Mesenchymal stem cell (in vitro differentiated cells and primary cell): ENCODE measurements around the gene MRPS7.

Source experiments
- DNase-seq: peaks from one replicate; pipeline ENCODE4 v3.0.0-alpha.2; 2013
- H2AFZ ChIP-seq: one replicate; pipeline ENCODE4 v1.6.1; 2013; ENCODE audit warnings: low read depth, mild to moderate bottlenecking, control low read depth, inconsistent platforms, low read length, moderate library complexity
- H2AK5ac ChIP-seq: 2 replicates; pipeline ENCODE4 v1.6.1; 2013; ENCODE audit warnings: low read length, moderate library complexity, mild to moderate bottlenecking, inconsistent platforms; ENCODE audit not compliant: severe bottlenecking
- H2BK120ac ChIP-seq: one replicate; pipeline ENCODE4 v1.6.1; 2013; ENCODE audit warnings: low read depth, mild to moderate bottlenecking, inconsistent platforms, low read length, moderate library complexity
- H2BK12ac ChIP-seq, 2 experiments: one replicate each; pipeline ENCODE4 v1.6.1; 2013; ENCODE audit warnings: inconsistent platforms in 2 of 2, low read length in 2 of 2, mild to moderate bottlenecking in 2 of 2, moderate library complexity in 2 of 2, control low read depth in 1 of 2
- H2BK15ac ChIP-seq: one replicate; pipeline ENCODE4 v1.6.1; 2013; ENCODE audit warnings: mild to moderate bottlenecking, low read depth, inconsistent platforms; ENCODE audit not compliant: poor library complexity, severe bottlenecking
- H2BK5ac ChIP-seq: 2 replicates; pipeline ENCODE4 v1.6.1; 2013; ENCODE audit warnings: low read depth, mild to moderate bottlenecking, low read length, control low read depth, inconsistent platforms; ENCODE audit not compliant: poor library complexity, severe bottlenecking
- H3K14ac ChIP-seq, 2 experiments: one replicate each; pipeline ENCODE4 v1.6.1; 2013; ENCODE audit warnings: inconsistent platforms in 2 of 2, low read length in 2 of 2, control low read depth in 1 of 2, mild to moderate bottlenecking in 1 of 2, moderate library complexity in 1 of 2
- H3K18ac ChIP-seq, 2 experiments: one replicate each; pipeline ENCODE4 v1.6.1; 2013; ENCODE audit warnings: inconsistent platforms in 2 of 2, low read length in 2 of 2, control low read depth in 1 of 2, low read depth in 1 of 2, mild to moderate bottlenecking in 1 of 2
- H3K23ac ChIP-seq, 2 experiments: one replicate each; pipeline ENCODE4 v1.6.1; 2013; ENCODE audit warnings: inconsistent platforms in 2 of 2, low read length in 2 of 2, mild to moderate bottlenecking in 2 of 2, moderate library complexity in 2 of 2, control low read depth in 1 of 2
- H3K27ac ChIP-seq: 2 replicates; pipeline ENCODE4 v1.5.1; 2013; ENCODE audit warnings: mild to moderate bottlenecking, moderate library complexity, low read length, control low read depth, inconsistent platforms; ENCODE audit not compliant: poor library complexity, severe bottlenecking
- H3K27me3 ChIP-seq, 2 experiments: 2 replicates each; pipeline versions ENCODE4 v1.6.1 to v1.7.0; 2013; ENCODE audit warnings: low read length in 2 of 2, mild to moderate bottlenecking in 2 of 2, moderate library complexity in 2 of 2, control low read depth in 1 of 2, inconsistent platforms in 1 of 2; ENCODE audit not compliant: control insufficient read depth in 1 of 2, insufficient read depth in 1 of 2
- H3K36me3 ChIP-seq, 2 experiments: 2 replicates each; pipeline versions ENCODE4 v1.6.1 to v1.7.0; 2013; ENCODE audit warnings: low read length in 2 of 2, control low read depth in 1 of 2, inconsistent platforms in 1 of 2, low read depth in 1 of 2, mild to moderate bottlenecking in 1 of 2; ENCODE audit not compliant: insufficient read depth in 2 of 2, control insufficient read depth in 1 of 2
- H3K4ac ChIP-seq, 2 experiments: one replicate each; pipeline ENCODE4 v1.6.1; 2013; ENCODE audit warnings: inconsistent platforms in 2 of 2, low read length in 2 of 2, mild to moderate bottlenecking in 2 of 2, moderate library complexity in 2 of 2, control low read depth in 1 of 2, low read depth in 1 of 2
- H3K4me1 ChIP-seq: 2 replicates; pipeline ENCODE4 v1.6.1; 2013; ENCODE audit warnings: low read depth, low read length, control low read depth; ENCODE audit not compliant: control insufficient read depth, insufficient read depth
- H3K4me2 ChIP-seq: 2 replicates; pipeline ENCODE4 v1.6.1; 2013; ENCODE audit warnings: low read length, mild to moderate bottlenecking, inconsistent platforms; ENCODE audit not compliant: poor library complexity, severe bottlenecking
- H3K4me3 ChIP-seq, 2 experiments: 2 replicates each; pipeline versions ENCODE4 v1.5.1 to v1.7.0; 2013; ENCODE audit warnings: low read length in 2 of 2, mild to moderate bottlenecking in 2 of 2, control low read depth in 1 of 2, low read depth in 1 of 2; ENCODE audit not compliant: insufficient read depth in 1 of 2
- H3K79me1 ChIP-seq: replicated peaks from 2 replicates; pipeline ENCODE4 v1.6.1; 2013; ENCODE audit warnings: mild to moderate bottlenecking, control low read depth, low read length, inconsistent platforms; ENCODE audit not compliant: poor library complexity, severe bottlenecking
- H3K9ac ChIP-seq: 2 replicates; pipeline ENCODE4 v1.7.0; 2013; ENCODE audit warnings: mild to moderate bottlenecking, low read length, moderate library complexity
- H3K9me3 ChIP-seq: 2 replicates; pipeline ENCODE4 v1.7.0; 2013; ENCODE audit warnings: mild to moderate bottlenecking, low read length; ENCODE audit not compliant: control insufficient read depth
- H4K8ac ChIP-seq: one replicate; pipeline ENCODE4 v1.6.1; 2013; ENCODE audit warnings: inconsistent platforms, mild to moderate bottlenecking, low read length, moderate library complexity
- H4K91ac ChIP-seq: one replicate; pipeline ENCODE4 v1.6.1; 2013; ENCODE audit warnings: mild to moderate bottlenecking, low read length, inconsistent platforms
- WGBS: methylation state at CpG from one replicate; pipeline ENCODE4 v1.1.7; 2013; ENCODE audit warnings: mixed read lengths; 5-methylcytosine and 5-hydroxymethylcytosine counted together

MRPS7 gene

GRCh38 chr17:75244133-75244866 lies 17.4 kb upstream of the MRPS7 start:
- no peak overlapping the region for H2BK120ac ChIP-seq
- 95% methylated on average over 21 of the region's 22 CpGs for WGBS

DNA sequence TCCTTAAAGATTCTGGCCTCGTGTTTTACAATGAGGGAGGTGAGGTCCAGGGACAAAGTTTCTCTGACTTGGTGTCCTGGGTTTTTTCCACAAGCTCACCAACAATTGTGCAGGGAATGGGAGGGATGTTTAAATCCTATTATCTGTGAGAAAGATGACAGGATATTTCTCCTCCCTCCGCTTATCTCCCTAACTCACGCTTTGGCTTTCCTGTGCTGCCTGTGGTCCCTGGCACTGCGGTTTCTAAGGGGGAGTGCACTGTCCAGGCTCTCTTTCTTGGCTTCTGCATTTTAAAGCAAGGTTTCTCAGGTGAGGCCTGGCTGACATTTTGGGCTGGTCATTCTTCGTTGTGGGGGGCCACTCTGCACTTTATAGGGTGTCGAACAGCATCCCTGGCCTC lies 16.7 kb upstream of the MRPS7 start:
- Histone ChIP-seq H3K4me1 (peaks cover 3% of the 10 kb centered on the region), H3K36me3 (peaks cover 65 to 71% of the 10 kb centered on the region in 2 experiments), H3K27me3 (no peaks in the 10 kb centered on the region), H3K23ac (no peak overlapping the region), H2BK15ac (no peak overlapping the region), H4K8ac (no peak overlapping the region), H3K4me3 (no peak overlapping the region), H2AFZ (no peak overlapping the region), H3K27ac (no peak overlapping the region), H3K4me2 (no peak overlapping the region), H2BK5ac (no peak overlapping the region), H3K79me1 (peaks cover 35% of the 10 kb centered on the region), H3K9me3 (no peaks in the 10 kb centered on the region), H3K18ac (no peak overlapping the region), H2BK12ac (no peak overlapping the region), H3K9ac (no peak overlapping the region), H2BK120ac (no peak overlapping the region), H3K4ac (no peak overlapping the region), H3K14ac (no peak overlapping the region), H2AK5ac (no peak overlapping the region), H4K91ac (no peak overlapping the region)
- DNase-seq: no peak
- WGBS: 97% methylated on average over 6 of the region's 6 CpGs

More at GRCh38 chr17:75244133-75244866, 17.4 kb upstream of the MRPS7 start:
- Histone ChIP-seq H4K91ac (no peak overlapping the region), H3K4ac (no peak overlapping the region), H4K8ac (no peak overlapping the region), H3K4me3 (no peak overlapping the region), H3K9ac (no peak overlapping the region), H3K79me1 (peaks cover 30% of the 10 kb centered on the region), H3K27me3 (no peaks in the 10 kb centered on the region), H3K14ac (no peak overlapping the region), H2BK5ac (no peak overlapping the region), H2AFZ (no peak overlapping the region), H3K9me3 (no peaks in the 10 kb centered on the region), H3K23ac (no peak overlapping the region), H2BK12ac (no peak overlapping the region), H2BK15ac (no peak overlapping the region), H3K4me2 (no peak overlapping the region), H3K4me1 (peaks cover 1% of the 10 kb centered on the region), H3K27ac (no peak overlapping the region), H3K36me3 (peaks cover 72 to 77% of the 10 kb centered on the region in 2 experiments), H3K18ac (no peak overlapping the region), H2AK5ac (no peak overlapping the region)
- no peak for DNase-seq

DNA sequence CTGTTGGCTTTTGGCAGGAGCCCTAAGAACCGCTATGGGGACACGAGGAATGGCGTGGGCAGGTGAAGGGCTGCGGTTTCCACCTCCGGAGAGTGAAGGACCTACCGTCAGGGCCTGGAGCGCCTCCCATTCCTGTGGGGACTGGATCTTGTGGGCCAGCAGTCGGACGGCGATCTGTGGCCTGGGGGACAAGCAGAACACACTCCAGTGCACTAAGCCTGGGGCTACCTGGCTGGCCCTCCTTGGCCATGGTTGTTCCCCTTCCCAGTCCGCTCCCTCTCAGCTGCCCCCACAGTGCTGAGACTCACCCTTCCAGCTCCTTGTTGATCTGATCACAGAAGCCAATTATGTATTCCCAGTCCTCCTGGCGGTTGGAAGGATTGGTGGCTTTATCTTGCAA lies 15.3 kb upstream of the MRPS7 start:
- no peak overlapping the region for H4K91ac ChIP-seq
- H3K4me3 ChIP-seq: no peak overlapping the region
- H4K8ac ChIP-seq: no peak overlapping the region
- H3K9me3 ChIP-seq: no peaks in the 10 kb centered on the region
- H2BK15ac ChIP-seq: no peak overlapping the region
- H3K9ac ChIP-seq: no peak overlapping the region
- H2BK5ac ChIP-seq: no peak overlapping the region
- no peak overlapping the region for H3K23ac ChIP-seq
- no peak overlapping the region for H2BK120ac ChIP-seq
- H3K27ac ChIP-seq: no peak overlapping the region
- DNase-seq: no peak
- H2AFZ ChIP-seq: no peak overlapping the region
- no peak overlapping the region for H3K4me2 ChIP-seq
- H2BK12ac ChIP-seq: no peak overlapping the region
- no peak overlapping the region for H3K18ac ChIP-seq
- peaks cover 51 to 57% of the 10 kb centered on the region in 2 experiments for H3K36me3 ChIP-seq
- H3K79me1 ChIP-seq: peaks cover 38% of the 10 kb centered on the region
- no peak overlapping the region for H3K4ac ChIP-seq
- H3K27me3 ChIP-seq: no peaks in the 10 kb centered on the region
- H3K14ac ChIP-seq: no peak overlapping the region
- no peak overlapping the region for H2AK5ac ChIP-seq
- H3K4me1 ChIP-seq: peaks cover 7% of the 10 kb centered on the region
- WGBS: 98% methylated on average over 12 of the region's 12 CpGs

DNA sequence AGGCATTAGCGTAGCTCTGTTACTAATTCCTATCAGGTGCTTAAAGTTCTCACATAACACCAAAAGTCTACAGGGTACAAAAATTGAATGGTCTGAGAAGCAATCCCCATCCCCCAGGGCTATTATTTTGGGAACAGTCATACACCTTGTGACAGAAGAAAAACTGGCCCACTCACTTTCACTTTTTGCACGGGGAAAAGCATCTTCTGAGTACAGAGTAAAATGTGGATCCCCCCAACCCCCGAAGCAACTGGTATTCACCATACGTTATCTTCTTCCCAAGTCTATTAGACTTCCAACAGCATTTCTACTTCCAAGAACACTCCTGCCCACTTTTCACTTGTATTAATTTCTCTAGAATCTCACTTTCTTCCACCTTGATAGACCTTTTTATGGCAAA lies 12.1 kb upstream of the MRPS7 start:
- H3K14ac ChIP-seq: no peak overlapping the region
- H2BK120ac ChIP-seq: no peak overlapping the region
- no peak overlapping the region for H2BK15ac ChIP-seq
- H3K4me2 ChIP-seq: no peak overlapping the region
- no peak overlapping the region for H2BK5ac ChIP-seq
- peaks cover 7% of the 10 kb centered on the region for H3K4me1 ChIP-seq
- peak overlapping the region in 1 of 2 experiments; percentile 72 for H3K4me3 ChIP-seq
- DNase-seq: no peak
- H3K79me1 ChIP-seq: peaks cover 37% of the 10 kb centered on the region
- H3K9ac ChIP-seq: peak overlapping the region; percentile 50
- H3K23ac ChIP-seq: no peak overlapping the region
- no peak overlapping the region for H3K18ac ChIP-seq
- no peak overlapping the region for H2BK12ac ChIP-seq
- H4K91ac ChIP-seq: no peak overlapping the region
- peaks cover 20 to 27% of the 10 kb centered on the region in 2 experiments for H3K36me3 ChIP-seq
- no peak overlapping the region for H2AK5ac ChIP-seq
- H3K9me3 ChIP-seq: no peaks in the 10 kb centered on the region
- H2AFZ ChIP-seq: no peak overlapping the region
- no peaks in the 10 kb centered on the region for H3K27me3 ChIP-seq
- no peak overlapping the region for H4K8ac ChIP-seq
- no peak overlapping the region for H3K4ac ChIP-seq
- H3K27ac ChIP-seq: no peak overlapping the region
- WGBS: 96% methylated on average over 4 of the region's 4 CpGs
